DND-41 (cell line): ENCODE results near the gene PIGS.

ENCODE experiments used
- CTCF ChIP-seq: IDR thresholded peaks from 2 replicates; pipeline ENCODE4 v1.5.1; 2012; ENCODE audit warnings: borderline replicate concordance, low read length, moderate library complexity, mild to moderate bottlenecking; ENCODE audit not compliant: poor library complexity, severe bottlenecking; ENCODE audit errors: extremely low read depth
- EZH2 ChIP-seq: IDR thresholded peaks from 3 replicates; pipeline ENCODE4 v1.6.1; 2012; ENCODE audit warnings: borderline replicate concordance, low read depth, mild to moderate bottlenecking, moderate library complexity, low read length, inconsistent platforms; ENCODE audit not compliant: severe bottlenecking

GRCh38 chr17:28573521-28573920 is 2.2 kb upstream of the PIGS start:
- no peak for TF ChIP-seq CTCF
- no peak for TF ChIP-seq EZH2
